HEK293 (cell line): Measurements from ENCODE around the gene CYP4F22.

ENCODE experiments used
- CTCF ChIA-PET: fragments of 350-600 bp; formaldehyde crosslinking; extraction: SDS; loops from one replicate; lab custom pipeline; 2021; ENCODE audit warnings: antibody characterized with exemption; lab: Yijun Ruan, JAX
- POLR2A ChIA-PET: fragments of 300-600 bp; formaldehyde crosslinking; extraction: SDS; loops from one replicate; lab custom pipeline; 2020; ENCODE audit warnings: antibody characterized with exemption, inconsistent platforms; lab: Yijun Ruan, JAX
- H3K27ac ChIP-seq: fragments of 200-500 bp; sonication (Bioruptor generic); 2 replicates; pipeline ENCODE4 v1.5.1; 2014; ENCODE audit warnings: low read depth, low read length, control low read depth, inconsistent platforms; ENCODE audit errors: extremely low read depth
- H3K36me3 ChIP-seq, 2 experiments: fragments of 200-500 bp in 1 of 2; sonication (Bioruptor generic) in 1 of 2; 1 replicate in 1 of 2; 2 replicates in 1 of 2; pipeline ENCODE4 v1.5.1; 2014 to 2017; ENCODE audit warnings: inconsistent platforms in 2 of 2, low read length in 2 of 2; ENCODE audit not compliant: control insufficient read depth in 2 of 2, insufficient read depth in 1 of 2
- H3K4me1 ChIP-seq: fragments of 200-500 bp; sonication (Bioruptor generic); 2 replicates; pipeline ENCODE4 v1.5.1; 2014; ENCODE audit warnings: mild to moderate bottlenecking, low read length, inconsistent platforms; ENCODE audit not compliant: control insufficient read depth, insufficient read depth
- H3K4me3 ChIP-seq: 2 replicates; pipeline ENCODE4 v1.5.1; 2011; ENCODE audit warnings: low read depth, mild to moderate bottlenecking, control low read depth, low read length, moderate library complexity
- H3K9me3 ChIP-seq: fragments of 200-500 bp; sonication (Bioruptor generic); 2 replicates; pipeline ENCODE4 v1.5.1; 2014; ENCODE audit warnings: low read depth, low read length, inconsistent platforms; ENCODE audit not compliant: control insufficient read depth, insufficient read depth
- EGR2 ChIP-seq: fragments of 450-650 bp; formaldehyde crosslinking; IDR thresholded peaks from 2 replicates; pipeline ENCODE4 v1.5.1; 2016; ENCODE audit warnings: low read depth, missing biosample characterization, missing genetic modification characterization
- GLI2 ChIP-seq: fragments of 450-650 bp; formaldehyde crosslinking; IDR thresholded peaks from 2 replicates; pipeline ENCODE4; 2017; ENCODE audit warnings: missing biosample characterization, missing genetic modification characterization, low read depth, borderline replicate concordance
- GLIS1 ChIP-seq: fragments of 450-650 bp; formaldehyde crosslinking; IDR thresholded peaks from 2 replicates; pipeline ENCODE4 v1.5.1; 2016; ENCODE audit warnings: missing biosample characterization, missing genetic modification characterization
- INSM2 ChIP-seq: fragments of 450-650 bp; formaldehyde crosslinking; IDR thresholded peaks from 2 replicates; pipeline ENCODE4 v1.5.1; 2016; ENCODE audit warnings: missing biosample characterization, missing genetic modification characterization
- KLF17 ChIP-seq: fragments of 450-650 bp; formaldehyde crosslinking; IDR thresholded peaks from 2 replicates; pipeline ENCODE4 v1.5.1; 2016; ENCODE audit warnings: missing biosample characterization, missing genetic modification characterization
- KLF9 ChIP-seq: fragments of 450-650 bp; formaldehyde crosslinking; IDR thresholded peaks from 2 replicates; pipeline ENCODE4 v1.5.1; 2016; ENCODE audit warnings: missing biosample characterization, missing genetic modification characterization, low read depth
- REST ChIP-seq: fragments of 450-650 bp; formaldehyde crosslinking; IDR thresholded peaks from 2 replicates; pipeline ENCODE4 v1.5.1; 2016; ENCODE audit warnings: missing biosample characterization, missing genetic modification characterization
- SALL2 ChIP-seq: fragments of 450-650 bp; formaldehyde crosslinking; IDR thresholded peaks from 2 replicates; pipeline ENCODE4 v1.5.0; 2017; ENCODE audit warnings: missing biosample characterization, mild to moderate bottlenecking, missing genetic modification characterization, borderline replicate concordance
- SCRT1 ChIP-seq: fragments of 450-650 bp; formaldehyde crosslinking; IDR thresholded peaks from 2 replicates; pipeline ENCODE4 v1.5.1; 2016; ENCODE audit warnings: missing biosample characterization, missing genetic modification characterization, borderline replicate concordance
- ZBTB20 ChIP-seq: fragments of 450-650 bp; formaldehyde crosslinking; IDR thresholded peaks from 2 replicates; pipeline ENCODE4 v1.5.1; 2016; ENCODE audit warnings: missing biosample characterization, missing genetic modification characterization
- ZBTB44 ChIP-seq: fragments of 450-650 bp; IDR thresholded peaks from 2 replicates; pipeline ENCODE4 v1.5.1; 2018; ENCODE audit warnings: missing biosample characterization, mild to moderate bottlenecking, missing genetic modification characterization
- ZFP3 ChIP-seq: fragments of 450-650 bp; formaldehyde crosslinking; IDR thresholded peaks from 2 replicates; pipeline ENCODE4 v1.5.1; 2016; ENCODE audit warnings: low read depth, missing biosample characterization, missing genetic modification characterization
- ZFP37 ChIP-seq: fragments of 450-650 bp; formaldehyde crosslinking; IDR thresholded peaks from 2 replicates; pipeline ENCODE4 v1.5.1; 2016; ENCODE audit warnings: missing biosample characterization, missing genetic modification characterization
- ZIC2 ChIP-seq: fragments of 450-650 bp; formaldehyde crosslinking; IDR thresholded peaks from 2 replicates; pipeline ENCODE4 v1.5.1; 2016; ENCODE audit warnings: missing biosample characterization, missing genetic modification characterization
- ZNF10 ChIP-seq: fragments of 450-650 bp; formaldehyde crosslinking; IDR thresholded peaks from 2 replicates; pipeline ENCODE4 v1.5.1; 2017; ENCODE audit warnings: missing biosample characterization, missing genetic modification characterization
- ZNF146 ChIP-seq: fragments of 450-650 bp; formaldehyde crosslinking; IDR thresholded peaks from 2 replicates; pipeline ENCODE4 v1.5.1; 2016; ENCODE audit warnings: missing biosample characterization, missing genetic modification characterization
- ZNF16 ChIP-seq: fragments of 450-650 bp; formaldehyde crosslinking; IDR thresholded peaks from 2 replicates; pipeline ENCODE4 v1.5.1; 2016; ENCODE audit warnings: low read depth, missing biosample characterization, missing genetic modification characterization
- ZNF18 ChIP-seq: fragments of 450-650 bp; formaldehyde crosslinking; IDR thresholded peaks from 2 replicates; pipeline ENCODE4 v1.5.1; 2016; ENCODE audit warnings: missing biosample characterization, missing genetic modification characterization
- ZNF184 ChIP-seq: fragments of 450-650 bp; IDR thresholded peaks from 2 replicates; pipeline ENCODE4 v1.5.1; 2018; ENCODE audit warnings: missing biosample characterization, mild to moderate bottlenecking, missing genetic modification characterization
- ZNF223 ChIP-seq: fragments of 450-650 bp; formaldehyde crosslinking; IDR thresholded peaks from 2 replicates; pipeline ENCODE4 v1.5.1; 2016; ENCODE audit warnings: missing biosample characterization, missing genetic modification characterization
- ZNF341 ChIP-seq: fragments of 450-650 bp; formaldehyde crosslinking; IDR thresholded peaks from 2 replicates; pipeline ENCODE4; 2016; ENCODE audit warnings: low read depth, missing biosample characterization, missing genetic modification characterization
- ZNF350 ChIP-seq: fragments of 450-650 bp; formaldehyde crosslinking; IDR thresholded peaks from 2 replicates; pipeline ENCODE4 v1.5.0; 2017; ENCODE audit warnings: missing biosample characterization, mild to moderate bottlenecking, missing genetic modification characterization
- ZNF404 ChIP-seq: fragments of 450-650 bp; formaldehyde crosslinking; IDR thresholded peaks from 2 replicates; pipeline ENCODE4 v1.5.1; 2017; ENCODE audit warnings: missing biosample characterization, missing genetic modification characterization
- ZNF510 ChIP-seq: fragments of 450-650 bp; formaldehyde crosslinking; IDR thresholded peaks from 2 replicates; pipeline ENCODE4 v1.5.1; 2018; ENCODE audit warnings: mild to moderate bottlenecking, missing genetic modification characterization, missing biosample characterization; ENCODE audit not compliant: insufficient replicate concordance
- ZNF645 ChIP-seq: fragments of 450-650 bp; formaldehyde crosslinking; IDR thresholded peaks from 2 replicates; pipeline ENCODE4; 2016; ENCODE audit warnings: missing biosample characterization, missing genetic modification characterization

The CYP4F22 gene

GRCh38 chr19:15538774-15539173 lies 30.4 kb downstream of the CYP4F22 start (continued):
- no peak for TF ChIP-seq ZNF18 (tag by site-specific recombination)
- no peak for TF ChIP-seq GLI2 (tag by site-specific recombination)
- no peak for TF ChIP-seq INSM2 (tag by site-specific recombination)
- TF ChIP-seq ZNF223 (tag by site-specific recombination): no peak
- TF ChIP-seq ZNF16 (tag by site-specific recombination): no peak
- TF ChIP-seq EGR2: no peak
- TF ChIP-seq KLF9 (tag by site-specific recombination): no peak
- no peak for TF ChIP-seq KLF17 (tag by site-specific recombination)
- TF ChIP-seq ZNF184 (tag by site-specific recombination): no peak
- no peak for TF ChIP-seq ZNF404 (tag by site-specific recombination)
- TF ChIP-seq ZNF341: no peak
- TF ChIP-seq ZNF10: 0 out of 2 replicates have a peak, but pooled peaks have one; percentile 22

- no peaks in the 10 kb centered on the region for H3K9me3 ChIP-seq
- no peaks in the 10 kb centered on the region for H3K36me3 ChIP-seq
- H3K4me1 ChIP-seq: no peaks in the 10 kb centered on the region
- ChIA-PET POLR2A (no interaction called here), CTCF (no interaction called here)
- H3K4me3 ChIP-seq: no peak overlapping the region
- H3K27ac ChIP-seq: no peak overlapping the region
- TF ChIP-seq REST (tag by site-specific recombination): no peak
- TF ChIP-seq ZNF645: no peak
- no peak for TF ChIP-seq GLIS1 (tag by site-specific recombination)
- TF ChIP-seq ZNF350 (tag by site-specific recombination): no peak
- TF ChIP-seq SALL2: no peak
- no peak for TF ChIP-seq ZIC2 (tag by site-specific recombination)
- no peak for TF ChIP-seq ZFP3 (tag by site-specific recombination)
- TF ChIP-seq ZBTB44 (tag by site-specific recombination): no peak
- no peak for TF ChIP-seq ZNF146 (tag by site-specific recombination)
- TF ChIP-seq ZFP37 (tag by site-specific recombination): no peak
- no peak for TF ChIP-seq ZNF510 (tag by site-specific recombination)
- TF ChIP-seq ZBTB20: no peak
- no peak for TF ChIP-seq SCRT1 (tag by site-specific recombination)
These were observed 31.3 kb downstream of the CYP4F22 start for GRCh38 chr19:15539638-15540037.
